ENCODE data around the gene NSUN6.
"Not testable (repeated sequence)": the region's sequence is repeated elsewhere in the genome, so short reads cannot be mapped to it uniquely, and the experiment has no call there.

The NSUN6 gene

DNA sequence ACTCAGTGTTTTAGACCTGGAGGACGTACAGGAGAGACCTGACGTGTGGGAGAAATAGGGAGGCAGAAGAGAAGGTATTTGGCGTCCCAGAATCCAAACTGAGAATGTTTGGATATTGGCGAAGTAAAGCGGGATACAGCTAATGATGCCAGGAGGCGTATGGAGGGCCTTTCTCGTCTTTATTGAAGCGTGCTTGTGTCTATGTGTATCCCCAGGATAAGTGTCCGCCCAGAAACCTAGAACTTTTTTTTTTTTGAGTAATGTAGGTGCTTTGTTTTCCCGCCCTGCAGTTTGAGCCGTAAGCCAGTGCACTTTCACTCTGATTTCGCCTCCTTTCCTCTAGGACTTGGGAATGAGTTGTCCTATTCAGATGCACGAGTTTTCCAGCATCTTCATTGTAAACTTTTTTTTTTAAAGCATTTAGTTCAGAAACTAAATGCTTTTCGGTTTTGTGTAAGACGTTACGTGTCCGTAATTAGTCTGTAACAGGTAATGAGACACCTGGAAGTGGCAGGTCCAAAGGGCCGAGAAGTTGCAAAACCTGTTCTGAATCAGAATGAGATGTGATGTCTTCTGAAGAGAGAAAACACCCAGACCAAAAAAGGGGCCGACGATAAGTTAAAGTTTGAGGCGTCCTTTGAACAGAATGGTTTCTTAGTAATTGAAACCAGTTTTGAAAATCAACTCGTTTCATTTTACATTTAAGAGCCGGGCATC lies 8.6 kb upstream of the NSUN6 start:
- in situ Hi-C loops (cut with MboI; ENCODE audit: low sequenced_read_pairs): no loop called here

DNA sequence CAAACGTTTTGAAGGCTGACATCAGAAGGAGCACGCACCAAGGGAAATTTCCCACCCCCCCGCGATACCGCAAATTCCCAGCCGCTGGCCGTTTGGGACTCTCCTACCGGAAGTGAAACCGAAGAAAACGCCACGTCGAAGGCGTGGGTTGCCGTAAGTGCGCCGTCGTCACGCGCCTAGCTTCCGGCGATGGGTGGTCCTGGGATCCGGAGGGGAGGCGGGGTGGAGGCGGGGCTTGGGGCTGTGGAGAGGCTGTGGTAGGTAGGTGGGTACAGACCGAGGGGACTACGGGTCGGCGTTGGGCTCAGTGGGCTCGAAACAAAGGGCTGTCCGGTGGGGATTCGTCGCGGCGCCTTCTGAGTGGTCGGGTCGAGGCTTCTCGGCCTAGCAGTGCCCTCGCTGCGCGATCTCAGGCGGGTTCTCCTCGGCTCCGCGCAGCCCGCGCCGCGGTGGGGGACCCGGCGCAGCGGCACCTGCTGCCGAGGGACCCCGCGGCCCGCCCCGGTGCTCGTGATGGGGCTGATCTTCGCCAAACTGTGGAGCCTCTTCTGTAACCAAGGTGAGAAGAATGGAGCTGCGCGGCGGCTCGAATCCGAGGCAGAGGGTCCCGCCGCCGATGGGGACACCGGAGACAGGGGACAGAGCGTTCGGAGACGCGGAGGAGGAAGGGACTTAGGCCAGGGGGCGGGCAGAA lies 7.9 kb upstream of the NSUN6 start, which contains the start of gene ARL5B:
ARL5B (plus strand) TSS at position 307 of the 694 bp plus-strand sequence; CDS start at position 514, 207 bp downstream.
- in situ Hi-C loops (cut with MboI; ENCODE audit: low sequenced_read_pairs): no loop called here

DNA sequence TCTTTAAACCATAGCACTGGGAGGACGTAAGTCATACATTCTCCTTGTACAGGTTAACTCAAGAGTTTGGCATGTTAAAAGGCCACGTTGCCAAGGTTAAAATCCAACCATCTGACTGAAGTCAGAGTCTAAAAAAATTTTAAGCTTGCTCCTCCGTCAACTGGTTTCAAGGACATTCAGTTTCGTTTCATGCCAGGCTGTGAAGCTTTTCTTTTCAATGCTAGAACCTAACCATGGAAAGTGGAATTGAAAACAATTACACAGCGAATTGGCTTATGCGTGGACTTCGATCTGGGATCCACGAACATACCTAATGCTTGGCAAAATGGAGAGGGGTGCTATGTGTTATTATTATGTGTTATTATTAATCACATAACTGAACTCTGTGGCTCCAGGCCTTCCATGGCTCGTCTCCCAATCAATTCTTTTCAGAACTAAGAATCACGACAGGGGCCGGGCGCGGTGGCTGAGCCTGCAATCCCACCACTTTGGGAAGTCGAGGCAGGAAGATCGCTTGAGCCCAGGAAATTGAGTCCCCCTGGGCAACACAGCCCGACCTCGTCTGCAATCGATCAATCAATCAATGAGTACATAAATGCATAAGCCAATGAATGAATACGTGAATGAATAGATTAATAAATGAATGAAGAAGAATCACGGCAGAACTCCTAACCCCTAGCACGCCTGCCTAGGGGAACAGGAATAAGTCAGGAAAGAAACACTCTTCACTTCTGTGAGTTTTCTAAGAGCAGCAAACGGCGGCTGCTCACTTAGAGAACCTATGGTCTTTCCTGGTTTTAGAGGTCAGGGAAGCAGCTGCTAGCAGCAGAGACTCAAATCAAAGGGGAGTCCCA lies 7.1 kb upstream of the NSUN6 start:
- in situ Hi-C loops (cut with MboI; ENCODE audit: low sequenced_read_pairs): no loop called here

DNA sequence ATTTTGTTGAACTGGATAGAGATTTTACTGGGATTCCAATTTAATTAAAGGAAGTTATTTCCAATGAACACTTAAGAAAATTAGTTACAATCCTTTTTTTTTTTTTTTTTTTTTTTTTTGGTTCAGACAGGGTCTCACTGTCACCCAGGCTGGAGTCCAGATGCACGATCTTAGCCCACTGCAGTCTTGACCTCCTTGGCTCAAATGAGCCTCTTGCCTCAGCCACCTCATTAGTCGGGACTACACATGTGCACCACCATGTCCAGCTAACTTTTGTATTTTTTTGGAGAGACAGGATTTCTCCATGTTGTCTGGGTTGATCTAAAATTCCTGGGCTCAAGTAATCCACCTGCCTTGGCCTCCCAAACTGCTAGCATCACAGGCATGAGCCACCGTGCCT lies 5.3 kb upstream of the NSUN6 start:
- in situ Hi-C loops (cut with MboI; ENCODE audit: low sequenced_read_pairs): no loop called here

DNA sequence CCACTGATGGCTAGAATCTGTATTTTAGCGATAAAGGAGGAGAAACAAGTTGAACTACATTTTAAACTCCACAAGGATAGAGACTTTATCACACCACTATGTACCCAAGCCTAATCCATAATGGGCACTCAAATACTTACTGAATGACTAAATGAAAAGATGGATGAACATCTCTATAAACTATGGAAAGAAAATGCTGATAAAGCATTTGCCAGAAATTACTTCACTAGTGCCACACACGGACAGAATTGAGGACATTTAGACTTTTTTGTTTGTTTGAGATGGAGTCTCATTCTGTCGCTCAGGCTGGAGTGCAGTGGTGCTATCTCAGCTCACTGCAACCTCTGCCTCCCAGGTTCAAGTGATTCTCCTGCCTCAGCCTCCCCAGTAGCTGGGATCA lies 1.7 kb upstream of the NSUN6 start:
- in situ Hi-C loops (cut with MboI; ENCODE audit: low sequenced_read_pairs): no loop called here

DNA sequence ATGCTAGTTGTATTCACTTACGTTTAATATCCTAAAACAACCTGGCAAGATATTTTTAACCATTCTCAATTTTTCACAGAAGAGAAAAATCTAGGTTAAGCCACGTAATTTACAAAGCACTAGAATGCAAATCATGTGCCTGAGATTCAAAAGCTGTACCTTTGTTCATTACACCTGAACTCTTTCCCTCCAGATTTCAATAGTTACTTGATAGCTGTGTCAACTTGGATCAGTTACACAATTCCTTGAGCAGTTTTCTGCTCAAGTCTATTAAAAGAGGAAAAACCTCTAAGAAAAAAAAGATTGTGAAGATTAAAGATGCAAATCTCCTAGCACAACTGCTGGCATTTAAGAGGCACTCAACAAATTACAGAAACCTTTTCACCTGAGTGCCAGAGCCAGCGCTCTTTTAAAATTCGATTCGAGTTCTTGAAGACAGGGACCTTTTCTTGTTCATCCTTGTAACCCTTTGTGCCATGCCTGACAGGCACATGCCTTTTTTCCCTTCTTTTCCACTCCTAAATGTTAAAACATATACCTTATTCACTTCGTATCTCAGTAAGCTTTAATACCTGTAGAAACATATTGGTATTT lies 886 bp downstream of the NSUN6 start:
- in situ Hi-C loops (cut with MboI; ENCODE audit: low sequenced_read_pairs): no loop called here

DNA sequence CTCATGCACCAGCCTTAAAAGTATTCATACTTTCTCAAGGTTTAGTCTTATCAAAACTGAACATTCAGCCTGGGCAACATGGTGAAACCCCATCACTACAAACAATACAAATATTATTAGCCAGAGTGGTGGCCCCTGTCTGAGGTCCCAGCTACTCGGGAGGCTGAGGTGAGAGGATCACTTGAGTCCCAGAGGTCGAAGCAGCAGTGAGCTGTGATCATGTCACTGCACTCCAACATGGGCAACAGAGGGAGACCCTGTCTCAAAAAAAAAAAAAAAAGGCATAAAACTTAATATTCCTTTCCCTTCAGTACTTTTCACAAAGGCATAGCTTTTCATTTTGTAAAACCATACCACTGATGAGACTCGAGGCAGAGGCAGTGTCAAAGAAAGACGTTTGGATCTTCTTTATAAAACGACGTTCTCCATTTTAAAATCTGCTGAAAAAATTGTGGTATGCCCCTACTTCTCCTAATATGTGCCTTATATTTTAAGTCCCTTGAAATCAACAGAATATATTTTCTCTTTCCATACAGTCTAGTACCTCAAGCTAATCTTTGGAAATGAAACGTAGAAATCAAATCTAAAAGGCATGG lies 1.9 kb downstream of the NSUN6 start:
- in situ Hi-C loops (cut with MboI; ENCODE audit: low sequenced_read_pairs): no loop called here

DNA sequence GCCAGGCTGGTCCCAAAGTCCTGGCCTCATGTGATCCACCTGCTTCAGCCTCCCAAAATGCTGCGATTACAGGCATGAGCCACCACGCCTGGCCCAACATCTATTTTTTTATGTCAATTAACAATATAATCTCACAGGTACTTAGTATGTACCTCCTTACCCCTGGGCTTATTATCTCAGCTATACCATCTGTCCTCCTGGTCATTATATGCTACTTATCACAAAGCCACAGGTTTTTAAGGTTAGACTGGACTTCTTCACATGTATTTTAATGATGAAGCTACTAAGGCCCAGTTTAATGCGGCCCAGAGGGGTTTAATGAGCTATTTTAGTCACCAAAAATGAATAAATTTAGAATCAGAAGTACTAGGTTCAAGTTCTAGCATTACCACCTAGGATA lies 3.4 kb downstream of the NSUN6 start:
- in situ Hi-C loops (cut with MboI; ENCODE audit: low sequenced_read_pairs): no loop called here

DNA sequence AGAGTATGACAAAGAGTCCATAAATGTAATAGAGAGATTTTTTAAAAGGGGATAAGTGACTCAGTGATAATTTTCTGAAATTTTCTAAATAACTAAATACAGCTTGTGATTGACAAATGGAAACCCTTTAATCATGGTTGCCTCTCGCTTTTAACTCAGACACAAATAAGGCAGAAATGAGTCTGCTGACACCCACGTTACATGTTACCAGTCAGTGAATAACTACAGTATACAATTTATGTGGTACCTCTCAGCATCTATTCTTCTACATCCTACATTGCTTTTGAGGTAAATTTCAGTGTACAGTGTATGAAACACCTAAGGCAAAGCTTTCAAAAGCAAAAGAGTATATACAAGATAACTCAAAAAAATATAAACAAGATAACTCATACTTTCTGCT lies 4.2 kb downstream of the NSUN6 start:
- in situ Hi-C loops (cut with MboI; ENCODE audit: low sequenced_read_pairs): no loop called here

DNA sequence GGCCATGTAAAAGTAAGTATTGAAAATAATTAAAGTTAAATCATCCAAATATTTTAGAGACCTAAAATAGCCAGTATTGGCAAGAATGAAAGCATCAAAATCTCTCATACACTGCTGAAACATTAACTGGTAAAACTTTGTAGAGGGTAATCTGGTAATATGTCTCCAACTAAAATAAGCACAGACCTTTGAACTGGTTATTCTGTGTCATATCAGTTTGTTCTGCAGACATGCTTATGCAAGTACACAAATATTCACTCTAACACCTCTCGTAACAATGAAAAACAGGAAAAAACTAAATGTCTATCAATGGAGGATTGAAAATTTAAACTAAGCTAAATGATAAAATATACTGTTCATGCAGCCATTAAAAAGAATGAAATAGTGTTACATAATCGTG lies 11.7 kb downstream of the NSUN6 start:
- in situ Hi-C loops (cut with MboI; ENCODE audit: low sequenced_read_pairs): not testable (repeated sequence)

DNA sequence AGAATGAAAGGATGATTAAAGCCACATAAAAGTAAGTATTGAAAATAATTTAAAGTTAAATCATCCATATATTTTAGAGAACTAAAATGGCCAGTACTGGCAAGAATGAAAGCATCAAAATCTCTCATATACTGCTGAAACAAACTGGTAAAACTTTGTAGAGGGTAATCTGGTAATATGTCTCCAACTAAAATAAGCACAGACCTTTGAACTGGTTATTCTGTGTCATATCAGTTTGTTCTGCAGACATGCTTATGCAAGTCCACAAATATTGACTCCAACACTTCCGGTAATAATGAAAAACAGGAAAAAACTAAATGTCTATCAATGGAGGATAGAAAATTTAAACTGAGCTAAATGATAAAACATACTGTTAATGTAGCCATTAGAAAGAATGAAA lies 14.0 kb downstream of the NSUN6 start:
- in situ Hi-C loops (cut with MboI; ENCODE audit: low sequenced_read_pairs): not testable (repeated sequence)

DNA sequence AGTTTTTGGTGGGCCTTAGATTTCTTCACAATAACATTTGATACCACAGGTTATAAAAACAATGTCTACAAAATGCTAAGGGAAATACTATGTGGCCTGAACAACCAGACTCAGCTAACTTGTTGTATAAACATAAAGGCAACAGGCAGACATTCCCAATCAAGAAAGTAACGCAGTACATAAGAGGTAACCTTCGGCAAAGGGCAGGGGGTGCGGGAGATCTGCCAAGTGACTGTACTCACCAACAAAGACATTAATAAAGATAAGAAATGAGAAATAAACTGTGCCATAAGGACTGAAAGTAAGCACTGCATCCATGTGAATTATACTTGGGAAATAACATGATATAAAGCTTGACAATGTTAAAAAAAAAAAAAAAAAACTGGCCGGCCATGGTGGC lies 15.4 kb downstream of the NSUN6 start:
- in situ Hi-C loops (cut with MboI; ENCODE audit: low sequenced_read_pairs): no loop called here

DNA sequence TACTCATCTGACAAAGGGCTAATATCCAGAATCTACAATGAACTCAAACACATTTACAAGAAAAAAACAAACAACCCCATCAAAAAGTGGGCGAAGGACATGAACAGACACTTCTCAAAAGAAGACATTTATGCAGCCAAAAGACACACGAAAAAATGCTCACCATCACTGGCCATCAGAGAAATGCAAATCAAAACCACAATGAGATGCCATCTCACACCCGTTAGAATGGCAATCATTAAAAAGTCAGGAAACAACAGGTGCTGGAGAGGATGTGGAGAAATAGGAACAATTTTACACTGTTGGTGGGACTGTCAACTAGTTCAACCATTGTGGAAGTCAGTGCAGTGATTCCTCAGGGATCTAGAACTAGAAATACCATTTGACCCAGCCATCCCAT lies 18.9 kb downstream of the NSUN6 start:
- in situ Hi-C loops (cut with MboI; ENCODE audit: low sequenced_read_pairs): not testable (repeated sequence)

DNA sequence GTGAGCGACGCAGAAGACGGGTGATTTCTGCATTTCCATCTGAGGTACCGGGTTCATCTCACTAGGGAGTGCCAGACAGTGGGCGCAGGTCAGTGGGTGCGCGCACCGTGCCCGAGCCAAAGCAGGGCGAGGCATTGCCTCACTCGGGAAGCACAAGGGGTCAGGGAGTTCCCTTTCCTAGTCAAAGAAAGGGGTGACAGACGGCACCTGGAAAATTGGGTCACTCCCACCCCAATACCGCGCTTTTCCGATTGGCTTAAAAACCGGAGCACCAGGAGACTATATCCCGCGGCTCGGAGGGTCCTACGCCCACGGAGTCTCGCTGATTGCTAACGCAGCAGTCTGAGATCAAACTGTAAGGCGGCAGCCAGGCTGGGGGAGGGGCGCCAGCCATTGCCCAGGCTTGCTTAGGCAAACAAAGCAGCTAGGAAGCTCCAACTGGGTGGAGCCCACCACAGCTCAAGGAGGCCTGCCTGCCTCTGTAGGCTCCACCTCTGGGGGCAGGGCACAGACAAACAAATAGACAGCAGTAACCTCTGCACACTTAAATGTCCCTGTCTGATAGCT lies 23.9 kb downstream of the NSUN6 start:
- in situ Hi-C loops (cut with MboI; ENCODE audit: low sequenced_read_pairs): not testable (repeated sequence)

DNA sequence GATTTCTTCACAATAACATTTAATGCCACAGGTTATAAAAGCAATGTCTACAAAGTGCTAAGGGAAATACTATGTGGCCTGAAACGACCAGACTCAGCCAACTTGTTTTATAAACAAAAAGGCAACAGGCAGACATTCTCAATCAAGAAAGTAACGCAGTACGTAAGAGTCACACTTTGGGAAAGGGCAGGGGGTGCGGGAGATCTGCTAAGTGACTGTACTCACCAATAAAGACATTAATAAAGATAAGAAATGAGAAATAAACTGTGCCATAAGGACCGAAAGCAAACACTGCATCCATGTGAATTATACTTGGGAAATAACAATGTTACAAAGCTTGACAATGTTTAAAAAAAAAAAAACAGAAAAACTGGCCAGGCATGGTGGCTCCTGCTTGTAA lies 25.5 kb downstream of the NSUN6 start:
- in situ Hi-C loops (cut with MboI; ENCODE audit: low sequenced_read_pairs): no loop called here

DNA sequence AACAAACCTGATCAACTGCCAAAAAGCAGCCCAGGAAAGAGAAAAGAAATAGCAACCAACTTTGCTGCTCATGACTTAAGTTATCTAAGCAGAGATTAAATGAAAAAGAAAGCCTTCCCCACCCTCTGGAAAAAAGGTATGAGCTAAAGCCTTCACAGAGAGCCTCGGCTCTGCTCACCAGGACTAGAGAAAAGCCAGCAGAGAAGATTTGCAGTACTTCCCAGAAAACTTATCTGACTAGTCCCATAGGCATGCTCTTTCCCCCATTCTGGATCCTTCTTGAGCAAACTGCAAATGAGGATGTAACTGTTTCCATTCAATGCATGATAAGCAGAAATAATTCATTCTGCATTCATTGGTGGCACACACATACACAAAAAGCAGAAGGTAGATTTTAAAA lies 27.7 kb downstream of the NSUN6 start:
- in situ Hi-C loops (cut with MboI; ENCODE audit: low sequenced_read_pairs): not testable (repeated sequence)

DNA sequence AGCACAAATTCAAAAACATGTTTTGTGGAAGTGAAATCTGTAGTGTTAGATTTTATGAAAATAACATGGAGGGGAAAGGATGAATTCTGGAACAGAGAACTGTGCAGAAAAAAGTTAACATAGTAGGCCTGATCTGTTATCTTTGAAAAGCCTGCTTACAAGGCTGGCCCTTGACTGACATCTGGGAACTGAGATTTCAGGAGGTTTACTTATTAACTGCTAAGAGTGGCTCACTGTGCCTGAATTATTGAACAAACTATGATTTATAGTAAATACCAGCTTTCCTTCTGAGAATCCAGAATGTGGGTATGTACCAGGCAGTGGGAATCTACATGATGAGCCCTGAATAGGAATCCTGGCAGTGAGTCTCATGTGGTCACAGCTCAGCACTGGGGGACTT lies 30.5 kb downstream of the NSUN6 start:
- in situ Hi-C loops (cut with MboI; ENCODE audit: low sequenced_read_pairs): no loop called here

DNA sequence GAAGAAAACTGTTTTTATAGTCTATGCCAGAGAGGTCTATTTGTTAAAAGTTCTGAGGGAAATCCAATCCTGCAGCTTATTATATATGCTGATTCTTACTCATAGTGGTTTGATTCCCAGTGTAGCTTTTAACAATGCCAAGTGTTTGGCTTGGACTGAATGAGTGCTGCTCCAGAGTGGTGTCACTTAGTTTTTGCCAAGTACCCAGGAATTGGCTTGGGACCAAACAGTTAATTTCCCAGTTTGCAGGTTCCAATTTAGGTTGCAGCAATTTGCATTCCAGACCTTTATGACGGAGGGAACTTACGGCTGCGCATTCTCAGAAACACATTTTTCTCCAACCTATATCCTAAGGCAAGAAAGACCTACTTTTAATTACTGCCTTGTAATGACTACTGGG lies 32.4 kb downstream of the NSUN6 start:
- in situ Hi-C loops (cut with MboI; ENCODE audit: low sequenced_read_pairs): no loop called here

DNA sequence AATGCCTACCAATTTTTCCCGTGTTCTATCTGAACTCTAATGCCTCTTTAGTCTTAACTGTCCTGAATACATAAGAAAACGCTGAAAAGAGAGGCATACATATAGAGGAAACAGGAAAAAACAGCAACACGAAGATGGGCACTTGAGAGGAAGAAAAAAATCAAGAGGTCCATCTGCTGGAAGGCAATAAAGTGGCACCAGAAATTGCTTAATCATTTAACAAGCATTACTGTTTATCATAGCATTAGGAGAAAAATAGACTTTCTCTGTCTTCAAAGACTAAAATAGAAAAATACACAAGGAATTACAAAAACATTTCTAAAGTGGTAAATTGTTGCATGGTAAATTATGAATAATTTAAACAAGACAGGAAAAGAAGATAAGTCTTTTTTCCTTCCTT lies 35.0 kb downstream of the NSUN6 start:
- in situ Hi-C loops (cut with MboI; ENCODE audit: low sequenced_read_pairs): no loop called here

DNA sequence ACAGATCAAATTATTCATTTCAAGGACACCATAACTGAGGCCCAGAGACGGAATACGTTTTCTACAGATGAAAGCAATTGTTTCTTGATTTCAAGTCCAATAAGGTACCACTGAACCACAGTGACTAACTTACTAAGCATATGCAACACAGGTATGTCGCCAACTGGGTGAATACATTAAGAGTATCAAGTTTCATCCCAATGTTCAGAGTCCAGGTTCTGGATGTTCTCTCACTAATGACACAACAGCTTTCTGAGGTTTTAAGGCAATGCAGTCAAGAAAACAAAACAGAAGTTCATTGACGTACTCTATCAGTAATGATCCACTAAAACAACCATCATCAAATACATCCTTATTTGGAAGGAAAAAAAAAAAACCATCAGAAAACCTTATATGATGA lies 35.8 kb downstream of the NSUN6 start:
- in situ Hi-C loops (cut with MboI; ENCODE audit: low sequenced_read_pairs): no loop called here

DNA sequence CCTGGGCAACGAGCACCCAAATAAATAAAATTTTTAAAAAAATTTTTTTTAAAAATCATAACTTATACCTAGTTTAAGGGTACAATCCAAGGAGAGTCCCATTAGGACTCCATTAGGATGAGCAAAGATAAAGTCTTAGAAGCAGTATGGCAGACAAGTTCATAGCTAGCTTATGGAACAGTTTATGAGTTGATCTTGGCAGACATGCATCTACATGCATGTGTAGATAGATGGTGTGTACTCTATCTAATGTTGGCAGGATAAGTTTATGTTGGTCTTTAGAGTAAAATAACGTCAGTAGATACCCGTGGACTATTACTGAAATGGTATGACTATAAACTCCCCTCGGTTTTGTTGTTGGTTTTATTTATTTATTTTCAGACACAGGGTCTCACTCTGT lies 40.2 kb downstream of the NSUN6 start:
- in situ Hi-C loops (cut with MboI; ENCODE audit: low sequenced_read_pairs): no loop called here

All from hTERT RPE-1 (cell line).